NCI-H2081 (cell line): ENCODE data around the gene GFOD2.

Source experiments
- DNase-seq, 2 experiments: peaks; one replicate each; lab custom pipeline; 2025; lab: John Stamatoyannopoulos, UW

Gene GFOD2

GRCh38 chr16:67645397-67646121, 73.6 kb downstream of the GFOD2 start:
- no peak for DNase-seq

DNA sequence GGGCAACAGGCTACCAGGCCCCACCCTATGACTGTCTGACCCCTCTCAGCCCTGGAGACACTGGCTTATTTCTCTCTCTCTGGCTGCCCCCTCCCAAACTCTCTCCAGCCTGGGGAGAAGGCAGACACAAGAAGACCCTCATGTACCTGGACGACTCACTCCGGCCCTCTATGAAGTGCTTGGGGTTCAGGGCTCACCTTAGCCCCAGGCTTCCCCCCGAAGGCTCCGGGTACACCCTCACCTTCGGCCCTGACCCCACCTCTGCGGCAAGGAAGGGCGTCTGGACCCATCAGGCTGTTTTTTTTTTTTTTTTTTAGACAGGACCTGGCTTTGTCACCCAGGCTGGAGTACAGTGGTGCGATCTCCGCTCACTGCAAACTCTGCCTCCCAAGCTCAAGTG, 75.1 kb downstream of the GFOD2 start:
- no peak for DNase-seq

GRCh38 chr16:67641779-67642708, 77.1 kb downstream of the GFOD2 start:
- DNase-seq = peak; percentile 22 to 66

DNA sequence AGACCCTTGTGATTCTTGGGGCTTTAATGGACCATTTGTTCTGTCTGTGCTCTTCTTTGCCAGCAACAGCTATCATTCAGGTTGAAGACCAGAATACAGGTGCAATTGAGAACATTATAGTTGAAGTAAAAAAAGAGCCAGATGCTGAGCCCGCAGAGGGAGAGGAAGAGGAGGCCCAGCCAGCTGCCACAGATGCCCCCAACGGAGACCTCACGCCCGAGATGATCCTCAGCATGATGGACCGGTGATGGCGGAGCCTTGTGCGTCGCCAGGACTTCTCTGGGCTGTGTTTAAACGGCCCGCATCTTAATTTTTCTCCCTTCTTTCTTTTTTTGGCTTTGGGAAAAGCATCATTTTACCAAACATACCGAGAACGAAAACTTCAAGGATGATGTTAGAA, 81.5 kb downstream of the GFOD2 start:
- DNase-seq = no peak

GRCh38 chr16:67636713-67637112, 82.4 kb downstream of the GFOD2 start:
- no peak for DNase-seq

- DNase-seq = no peak
These were observed 86.5 kb downstream of the GFOD2 start for GRCh38 chr16:67632415-67633172.

- DNase-seq = no peak
These were observed 90.9 kb downstream of the GFOD2 start for GRCh38 chr16:67628216-67628615.
